ES-I3 (cell line): Measurements from ENCODE around the gene FAM185A.
"Not testable (repeated sequence)": the region's sequence is repeated elsewhere in the genome, so short reads cannot be mapped to it uniquely, and the experiment has no call there.

Experiments
- H3K36me3 ChIP-seq: 2 replicates; pipeline ENCODE4 v1.6.1; 2013; ENCODE audit warnings: mild to moderate bottlenecking, low read length, control low read depth, moderate library complexity; ENCODE audit not compliant: insufficient read depth
- H3K4me1 ChIP-seq: 2 replicates; pipeline ENCODE4 v1.6.1; 2013; ENCODE audit warnings: mild to moderate bottlenecking, control low read depth, low read length; ENCODE audit not compliant: insufficient read depth
- H3K9ac ChIP-seq: 2 replicates; pipeline ENCODE4 v1.6.1; 2013; ENCODE audit warnings: low read depth, mild to moderate bottlenecking, low read length, moderate library complexity
- H3K9me3 ChIP-seq: 2 replicates; pipeline ENCODE4 v1.6.1; 2013; ENCODE audit warnings: mild to moderate bottlenecking, low read length, moderate library complexity; ENCODE audit not compliant: control insufficient read depth, insufficient read depth

The FAM185A gene

DNA sequence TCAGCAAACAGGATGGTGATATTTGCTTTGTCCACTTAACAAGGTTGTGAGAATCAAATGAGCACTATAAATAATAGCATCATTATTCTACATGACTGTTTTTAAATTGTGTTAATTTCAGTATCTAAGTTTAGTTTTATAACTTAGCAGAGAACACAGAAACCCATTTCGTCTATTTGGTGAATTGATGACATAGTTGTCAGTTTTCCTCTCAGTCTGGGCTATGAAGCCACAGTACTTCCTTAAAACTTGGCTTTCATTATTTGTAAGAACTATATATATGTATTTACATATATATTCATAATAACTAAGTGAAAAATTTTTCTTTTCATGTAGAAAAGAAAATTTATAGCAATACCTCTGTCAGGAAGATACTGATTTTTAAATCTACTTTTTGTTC, 11.1 kb downstream of the FAM185A start:
- H3K36me3 ChIP-seq, H3K4me1 ChIP-seq, H3K9me3 ChIP-seq, H3K9ac ChIP-seq: not testable (repeated sequence)

DNA sequence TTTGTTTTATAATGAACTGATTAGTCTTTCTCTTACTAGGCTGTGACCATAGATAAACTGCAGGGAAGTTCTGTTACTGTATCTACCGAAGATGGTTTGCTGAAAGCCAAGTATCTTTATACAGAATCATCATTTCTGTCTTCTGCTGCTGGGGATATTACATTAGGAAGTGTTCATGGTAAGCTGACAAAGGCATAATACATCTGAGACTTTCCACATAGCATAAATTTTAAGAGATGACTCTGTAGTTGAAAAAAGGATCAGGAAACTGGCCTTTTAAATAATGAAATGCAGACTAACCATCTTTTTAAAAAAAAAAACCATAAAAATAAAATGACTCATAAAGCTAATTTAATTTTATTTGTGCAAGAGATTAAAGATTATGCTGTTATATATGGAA, 12.4 kb downstream of the FAM185A start:
- not testable (repeated sequence) for H3K36me3 ChIP-seq, H3K4me1 ChIP-seq, H3K9me3 ChIP-seq, H3K9ac ChIP-seq

DNA sequence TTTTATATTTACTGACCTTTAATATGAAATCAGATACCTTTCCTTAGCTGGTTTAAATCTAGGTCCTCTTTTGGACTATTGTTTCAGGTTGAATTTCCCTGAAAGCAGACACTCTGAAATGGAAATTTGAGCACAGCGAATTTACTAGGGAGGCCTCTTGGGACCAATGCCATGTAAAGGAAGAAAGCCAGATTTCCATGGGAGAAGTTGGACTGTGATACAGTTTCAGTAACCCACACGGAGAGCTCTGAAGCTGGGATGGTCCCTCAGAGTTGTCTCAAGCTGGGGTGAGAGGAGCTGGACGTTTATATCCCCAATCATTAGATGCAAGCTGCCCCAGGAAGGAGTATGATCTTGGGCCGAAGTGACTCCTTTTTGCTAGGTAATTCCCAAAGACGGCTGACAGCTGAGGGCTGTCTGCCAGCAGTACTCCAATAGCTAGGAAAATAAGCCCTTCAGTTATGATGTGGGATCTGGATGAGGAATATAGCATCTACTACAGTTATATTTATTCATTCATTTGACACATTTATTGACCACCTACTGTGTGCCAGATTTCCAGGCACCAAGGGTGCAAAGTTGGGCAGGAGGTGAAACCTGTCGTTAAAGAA, 14.6 kb downstream of the FAM185A start:
- H3K9me3 ChIP-seq, H3K4me1 ChIP-seq, H3K9ac ChIP-seq: not testable (repeated sequence)

DNA sequence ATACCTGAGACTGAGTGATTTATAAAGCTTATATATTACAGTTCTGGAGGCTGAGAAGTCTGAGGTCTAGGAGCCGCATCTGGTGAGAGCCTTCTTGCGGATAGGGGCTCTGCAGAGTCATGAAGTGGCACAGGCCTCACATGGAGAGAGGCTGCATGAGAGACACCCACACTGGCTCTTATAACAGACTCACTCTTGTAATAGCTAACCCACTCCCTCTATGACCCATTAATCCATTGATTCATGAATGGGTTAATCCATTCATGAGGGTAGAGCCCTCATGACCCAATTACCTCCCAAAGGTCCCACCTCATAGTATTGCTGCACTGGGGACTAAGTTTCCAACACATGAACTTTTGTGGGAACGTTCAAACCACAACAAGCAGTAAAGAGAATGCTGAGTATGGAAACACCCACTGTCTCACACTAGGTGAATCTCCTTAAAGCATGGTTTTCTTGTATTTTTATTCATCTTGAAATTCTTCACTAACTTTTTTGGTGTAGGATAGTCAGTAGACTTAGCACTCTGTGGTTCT, 20.9 kb downstream of the FAM185A start:
- H3K9ac ChIP-seq, H3K9me3 ChIP-seq, H3K36me3 ChIP-seq, H3K4me1 ChIP-seq: not testable (repeated sequence)

More for the DNA sequence above, 14.6 kb downstream of the FAM185A start:
- not testable (repeated sequence) for H3K36me3 ChIP-seq

DNA sequence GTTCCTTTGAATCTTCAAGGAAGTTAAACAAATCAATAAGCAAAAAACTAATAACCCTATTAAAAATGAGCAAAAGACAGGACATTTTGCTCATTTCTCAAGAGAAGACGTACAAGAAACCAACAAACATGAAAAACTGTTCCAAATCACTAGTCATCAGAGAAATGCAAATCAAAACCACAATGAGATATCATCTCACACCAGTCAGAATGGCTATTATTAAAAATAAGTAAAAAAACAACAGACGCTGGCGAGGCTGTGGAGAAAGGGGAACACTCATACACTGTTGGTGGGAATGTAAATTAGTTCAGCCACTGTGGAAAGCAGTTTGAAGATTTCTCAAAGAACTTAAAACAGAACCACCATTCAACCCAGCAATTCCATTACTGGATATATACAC, 21.7 kb downstream of the FAM185A start:
- not testable (repeated sequence) for H3K4me1 ChIP-seq, H3K9me3 ChIP-seq, H3K36me3 ChIP-seq, H3K9ac ChIP-seq

DNA sequence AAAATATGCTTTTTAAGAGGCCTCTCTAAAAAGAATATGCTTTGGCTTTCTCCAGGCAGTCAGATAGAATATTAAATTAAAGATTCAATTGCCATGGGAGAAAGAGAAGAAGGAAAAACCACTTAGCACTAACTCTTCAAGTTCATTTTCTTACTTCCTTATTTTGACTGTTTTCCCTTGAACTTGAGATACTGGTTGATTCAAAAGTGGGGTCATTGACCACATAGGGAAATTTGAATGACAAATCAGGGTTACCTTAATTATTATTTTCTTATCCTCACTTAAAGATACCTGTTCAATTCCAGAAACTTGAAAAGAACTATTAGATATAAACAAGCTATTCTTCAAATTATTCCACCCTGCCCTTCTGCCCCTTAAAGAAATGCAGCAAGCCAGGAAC, 27.4 kb downstream of the FAM185A start:
- H3K9me3 ChIP-seq, H3K9ac ChIP-seq, H3K36me3 ChIP-seq, H3K4me1 ChIP-seq: not testable (repeated sequence)

DNA sequence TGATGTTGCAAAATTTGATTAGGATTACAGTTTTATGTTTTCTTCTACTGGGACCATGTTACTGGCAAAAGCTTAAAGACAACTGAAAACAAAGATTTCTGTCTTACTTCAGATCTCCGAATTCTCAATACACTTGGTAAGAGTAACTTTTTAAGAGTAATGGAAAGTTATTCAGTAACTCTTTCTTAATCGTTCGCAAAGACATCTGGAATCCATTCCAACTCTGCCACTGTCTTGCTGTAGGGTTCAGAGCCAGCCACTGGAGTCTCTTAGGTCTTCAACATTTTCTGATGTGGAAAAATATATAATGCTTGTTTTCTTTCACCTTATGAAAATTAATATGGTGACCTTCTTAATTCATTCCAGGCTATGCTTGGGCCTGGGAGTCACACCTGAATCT, 29.9 kb downstream of the FAM185A start:
- not testable (repeated sequence) for H3K4me1 ChIP-seq, H3K9me3 ChIP-seq, H3K9ac ChIP-seq, H3K36me3 ChIP-seq

DNA sequence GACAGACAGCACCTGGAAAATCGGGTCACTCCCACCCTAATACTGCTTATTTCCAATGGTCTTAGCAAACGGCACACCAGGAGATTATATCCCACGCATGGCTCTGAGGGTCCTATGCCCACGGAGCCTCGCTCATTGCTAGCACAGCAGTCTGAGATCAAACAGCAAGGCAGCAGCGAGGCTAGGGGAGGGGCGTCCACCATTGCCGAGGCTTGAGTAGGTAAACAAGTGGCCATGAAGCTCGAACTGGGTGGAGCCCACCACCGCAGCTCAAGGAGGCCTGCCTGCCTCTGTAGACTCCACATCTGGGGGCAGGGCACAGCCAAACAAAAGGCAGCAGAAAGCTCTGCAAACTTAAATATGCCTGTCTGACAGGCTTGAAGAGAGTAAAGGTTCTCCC, 32.1 kb downstream of the FAM185A start:
- not testable (repeated sequence) for H3K36me3 ChIP-seq, H3K4me1 ChIP-seq, H3K9ac ChIP-seq, H3K9me3 ChIP-seq

DNA sequence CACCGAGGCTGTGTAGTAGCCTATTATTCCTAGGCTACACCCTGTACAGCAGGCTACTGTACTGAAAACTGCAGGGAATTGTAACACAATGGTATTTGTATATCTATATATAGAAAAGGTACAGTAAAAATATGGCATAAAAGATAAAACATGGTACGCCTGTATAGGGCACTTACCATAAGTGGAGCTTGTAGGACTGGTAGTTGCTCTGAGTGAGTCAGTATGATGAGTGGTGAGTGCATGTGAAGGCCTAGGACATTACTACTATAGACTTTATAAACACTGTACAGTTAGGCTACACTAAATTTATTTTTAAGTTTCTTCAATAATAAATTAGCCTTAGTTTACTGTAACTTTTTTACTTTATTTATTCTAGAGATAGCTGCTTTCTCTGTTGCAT, 40.0 kb downstream of the FAM185A start:
- H3K36me3 ChIP-seq, H3K9ac ChIP-seq, H3K9me3 ChIP-seq, H3K4me1 ChIP-seq: not testable (repeated sequence)

DNA sequence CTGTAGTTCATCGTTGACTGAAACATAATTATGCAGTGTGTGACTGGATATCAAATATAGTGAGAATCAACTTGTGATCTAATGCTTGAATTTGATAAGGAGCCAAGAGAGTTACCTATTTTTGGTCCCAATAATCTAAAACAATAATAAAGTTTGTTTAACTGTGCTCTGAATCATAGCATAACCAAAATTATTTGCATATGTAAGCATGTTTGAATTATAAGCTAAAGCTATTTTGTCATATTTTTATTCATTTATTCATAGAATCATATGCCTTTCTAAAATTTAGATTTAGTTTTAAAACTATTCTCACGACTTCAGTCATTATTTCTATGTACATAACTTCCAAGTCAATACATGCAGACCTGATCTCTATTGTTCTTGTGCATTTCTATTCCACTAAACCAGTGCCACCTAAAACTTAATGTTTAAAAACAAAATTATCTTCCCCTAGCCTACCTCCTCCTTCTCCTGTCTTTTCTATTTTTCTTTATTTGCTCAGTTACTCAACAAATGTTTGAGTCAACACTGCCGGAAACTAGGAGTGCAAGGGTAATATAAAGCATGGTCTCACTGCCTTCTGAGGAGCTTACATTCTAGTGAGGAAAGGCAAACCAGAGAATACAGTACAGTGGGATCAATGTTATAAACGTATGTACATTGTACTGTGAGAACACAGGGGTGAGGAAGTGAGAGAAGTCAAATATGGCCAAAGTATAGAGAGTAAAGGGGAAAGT, 41.7 kb downstream of the FAM185A start:
- H3K36me3 ChIP-seq, H3K4me1 ChIP-seq, H3K9ac ChIP-seq, H3K9me3 ChIP-seq: not testable (repeated sequence)

DNA sequence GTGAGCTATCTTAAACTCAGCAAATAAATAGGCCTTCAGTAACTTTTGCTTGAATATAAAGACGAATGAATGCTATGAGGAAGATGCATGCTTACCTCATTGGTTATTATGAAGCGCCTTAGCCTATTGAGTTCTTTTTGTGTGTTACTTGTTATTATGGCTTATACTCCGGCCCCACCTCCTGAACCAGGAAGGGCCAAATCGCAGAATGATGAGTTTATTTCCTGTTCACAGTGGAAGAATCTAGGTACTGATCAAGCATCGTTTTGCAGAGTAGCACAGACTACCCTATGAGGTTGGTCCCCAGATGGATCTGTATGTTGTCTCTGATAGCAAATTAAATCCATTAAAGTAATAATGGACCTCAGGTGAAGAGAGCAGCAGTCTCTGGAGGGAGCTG, 42.6 kb downstream of the FAM185A start:
- H3K36me3 ChIP-seq, H3K9ac ChIP-seq, H3K9me3 ChIP-seq, H3K4me1 ChIP-seq: not testable (repeated sequence)

DNA sequence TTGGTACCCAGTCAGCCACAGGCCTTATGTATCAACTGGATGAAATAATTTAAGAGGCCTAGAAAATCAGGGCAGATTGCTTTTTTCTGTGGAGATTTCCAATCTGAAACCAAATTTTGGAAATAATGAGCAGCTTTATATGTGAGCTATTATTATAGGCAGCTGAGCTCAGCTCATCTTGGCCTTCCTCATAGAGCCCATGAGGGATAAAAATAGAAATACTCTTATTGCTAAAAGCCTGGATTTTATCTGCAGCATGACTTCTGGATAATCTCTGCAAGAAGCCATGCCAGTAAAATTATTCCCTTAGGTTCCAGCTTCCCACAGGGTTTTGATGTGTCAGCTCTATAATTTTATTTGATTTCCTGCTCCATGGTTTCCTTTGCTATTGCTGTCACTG, 43.0 kb downstream of the FAM185A start:
- H3K4me1 ChIP-seq, H3K36me3 ChIP-seq, H3K9ac ChIP-seq, H3K9me3 ChIP-seq: not testable (repeated sequence)

DNA sequence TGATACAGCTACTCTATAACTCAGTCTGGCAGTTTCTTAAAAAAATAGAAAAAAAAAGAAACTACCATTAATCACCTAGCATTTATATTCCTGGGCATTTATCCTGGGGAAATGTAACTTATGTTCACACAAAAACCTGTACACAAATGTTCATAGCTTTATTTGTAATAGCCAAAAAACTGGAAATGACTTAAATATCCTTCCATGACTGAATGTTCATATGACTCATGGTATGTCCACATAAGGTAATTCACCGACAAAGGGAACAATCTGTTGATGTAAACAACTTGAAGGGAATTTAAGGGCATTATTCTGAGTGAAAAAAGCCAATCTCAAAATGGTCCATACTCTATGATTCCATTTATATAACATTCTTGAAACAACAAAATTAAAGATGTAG, 45.8 kb downstream of the FAM185A start:
- H3K9me3 ChIP-seq, H3K4me1 ChIP-seq, H3K36me3 ChIP-seq, H3K9ac ChIP-seq: not testable (repeated sequence)

DNA sequence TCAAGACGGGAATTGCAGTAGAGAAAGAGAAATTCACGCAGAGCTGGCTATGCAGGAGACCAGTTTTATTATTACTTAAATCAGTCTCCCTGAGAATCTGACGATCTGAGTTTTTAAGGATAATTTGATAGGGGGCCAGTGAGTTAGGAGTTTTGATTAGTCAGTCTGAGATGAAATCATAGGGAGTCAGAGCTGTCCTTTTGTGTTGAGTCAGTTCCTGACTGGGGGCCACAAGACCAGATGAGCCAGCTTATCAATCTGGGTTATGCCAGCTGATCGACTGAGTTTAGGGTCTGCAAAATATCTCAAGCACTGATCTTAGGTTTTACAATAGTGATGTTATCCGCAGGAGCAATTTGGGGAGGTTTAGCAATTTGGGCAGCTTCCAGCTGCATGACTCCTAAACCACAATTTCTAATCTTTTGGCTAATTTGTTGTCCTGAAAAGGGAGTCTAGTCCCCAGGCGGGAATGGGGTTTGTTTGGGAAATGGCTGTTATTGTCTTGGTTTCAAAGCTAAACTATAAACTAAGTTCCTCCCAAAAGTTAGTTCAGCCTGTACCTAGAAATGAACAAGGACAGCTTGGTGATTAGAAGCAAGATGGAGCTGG, 47.3 kb downstream of the FAM185A start:
- H3K36me3 ChIP-seq, H3K4me1 ChIP-seq, H3K9me3 ChIP-seq, H3K9ac ChIP-seq: not testable (repeated sequence)

DNA sequence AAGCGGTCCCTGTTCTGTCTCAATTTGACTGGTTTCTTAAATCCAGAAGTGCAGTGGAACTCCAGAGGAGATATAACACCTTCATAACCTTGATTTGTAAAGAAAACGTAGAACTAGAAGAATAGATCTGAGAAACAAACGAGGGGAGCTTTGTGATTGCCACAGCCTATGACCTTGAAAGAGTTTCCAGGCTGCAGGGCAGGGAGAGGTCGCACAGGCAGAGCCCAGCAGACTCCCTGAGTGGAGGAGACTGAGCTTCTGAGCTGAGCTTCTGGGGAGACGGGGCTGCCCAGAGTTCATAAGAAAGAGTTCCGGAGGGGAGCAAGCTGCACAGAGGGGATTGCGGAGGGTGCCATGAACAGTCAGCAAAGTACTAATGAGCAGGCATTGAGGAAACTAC, 57.8 kb downstream of the FAM185A start:
- H3K9me3 ChIP-seq, result no peaks in the 10 kb centered on the region; the same call in 1 of the 2 replicates
- no peaks in the 10 kb centered on the region for H3K36me3 ChIP-seq
- H3K4me1 ChIP-seq, result no peaks in the 10 kb centered on the region
- no peak overlapping the region for H3K9ac ChIP-seq
